HG02623 (cell line): ENCODE measurements around the gene FAM186B.
A peak's percentile ranks its signal among the peaks of the same experiment; 100 is the strongest.

Experiments used
- ATAC-seq: cut with Tn5 transposase; IDR thresholded peaks from one replicate; pipeline ENCODE4 v1.9.1; 2021; ENCODE audit warnings: moderate library complexity; ENCODE audit not compliant: unreplicated experiment

Gene FAM186B

DNA sequence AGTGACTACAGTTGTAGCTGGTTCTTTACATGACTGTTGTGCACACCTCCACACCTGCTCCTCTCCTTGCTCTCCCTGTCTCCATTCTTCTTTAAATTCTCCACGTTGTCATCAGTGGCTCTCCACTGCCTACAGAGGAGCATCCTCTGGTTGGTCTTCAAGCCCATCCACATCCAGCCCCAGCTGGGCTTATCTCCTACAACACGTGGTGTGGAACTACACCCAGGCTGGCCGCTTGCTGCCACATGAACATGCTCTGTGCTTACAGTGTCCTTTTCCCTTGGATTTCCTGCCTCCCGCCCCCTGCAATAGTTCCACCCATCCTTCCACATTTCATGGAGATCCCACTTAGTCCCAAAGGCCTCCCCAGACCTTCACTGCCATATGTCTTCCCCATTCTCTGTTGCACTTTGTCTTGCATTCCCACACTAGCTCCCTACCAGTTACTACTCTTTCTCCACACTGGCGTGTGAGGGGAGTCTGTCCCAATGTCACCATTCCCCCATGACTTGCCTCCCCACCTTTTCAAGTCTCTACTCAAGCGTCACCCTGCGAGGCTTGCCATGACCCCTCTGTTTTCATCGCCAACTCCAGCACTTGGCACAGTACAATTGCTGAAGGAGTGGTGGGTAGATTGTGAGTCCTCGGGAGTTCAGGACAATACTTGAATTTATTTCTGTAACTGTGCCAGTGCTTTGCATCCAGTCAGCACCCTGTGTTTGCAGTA lies 27.7 kb downstream of the FAM186B start:
- ATAC-seq, result no peak

DNA sequence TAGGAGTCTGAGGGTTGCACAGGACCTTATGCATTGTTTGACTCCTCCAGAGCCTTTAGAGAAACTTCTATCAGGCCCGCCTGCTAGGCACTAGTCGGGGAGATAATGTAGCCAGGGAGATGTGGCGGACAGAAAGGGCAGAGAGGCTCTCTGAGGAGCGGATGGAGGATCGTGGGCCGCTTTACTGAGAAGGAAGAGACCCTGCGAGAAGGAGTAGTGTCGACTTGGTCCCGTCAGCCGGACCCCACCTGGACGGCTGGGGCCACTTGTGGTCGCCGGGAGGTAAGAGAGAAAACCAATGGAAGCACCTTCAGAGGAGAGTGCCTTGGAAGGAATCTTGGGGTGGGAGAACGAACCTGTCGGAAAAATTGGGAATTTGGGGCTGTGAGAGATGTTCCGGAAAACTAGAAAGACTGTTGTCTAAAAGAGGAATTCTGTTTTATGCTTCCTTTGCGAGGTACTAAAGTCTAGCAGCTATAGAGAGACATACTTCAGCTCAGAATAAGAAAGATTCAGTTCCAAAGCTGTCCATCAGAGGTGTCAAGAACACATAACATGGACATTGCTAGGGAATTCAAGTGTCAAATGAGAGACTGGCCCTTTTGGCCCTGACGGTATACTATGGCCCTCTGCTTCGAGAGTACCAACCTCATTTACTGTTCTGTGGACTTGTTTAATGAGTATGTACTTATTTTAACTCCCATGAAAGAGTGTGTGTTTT lies 36.8 kb downstream of the FAM186B start:
- peak; percentile 11 for ATAC-seq

DNA sequence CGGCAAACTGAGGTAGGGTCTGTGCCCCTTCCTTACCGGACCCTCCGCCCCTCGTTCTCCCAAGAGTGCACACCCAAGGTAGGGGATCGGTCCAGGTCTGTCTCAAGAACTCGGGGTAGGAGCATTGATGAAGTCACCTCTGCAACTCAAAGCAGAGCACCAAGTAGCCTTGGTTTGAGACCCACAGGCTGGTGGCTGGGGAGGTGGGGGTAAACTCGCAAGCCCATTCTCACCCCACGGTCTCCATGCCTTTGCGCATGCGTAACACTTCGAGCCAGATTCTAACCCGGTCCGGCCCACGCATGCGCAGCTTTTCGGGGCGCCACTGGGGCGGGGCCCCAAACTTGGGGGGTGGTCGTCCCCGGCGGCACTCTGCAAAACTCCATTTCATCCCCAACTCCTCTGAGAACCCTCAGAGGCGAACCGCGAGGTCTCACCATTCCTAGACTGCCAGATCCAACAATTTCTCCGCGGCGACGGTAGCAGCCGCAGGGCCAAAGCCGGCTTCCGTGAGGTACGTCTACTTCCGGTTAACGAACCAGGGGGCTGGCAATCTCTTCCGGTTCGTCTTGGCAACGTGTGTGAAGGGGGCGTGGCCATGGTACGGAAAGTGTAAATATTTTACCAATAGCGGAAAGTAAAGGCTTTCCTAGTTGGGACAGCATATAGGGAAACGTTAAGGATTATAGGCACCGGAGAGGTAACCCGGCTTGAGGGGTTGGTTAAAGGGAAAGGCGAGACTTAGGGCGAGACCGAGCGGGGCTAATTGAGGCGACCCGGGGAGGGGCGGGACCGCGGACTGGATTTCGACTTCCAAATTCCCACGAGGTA lies 37.6 kb downstream of the FAM186B start, which contains the start of gene MCRS1:
Gene MCRS1 (minus strand): TSS at position 532 of the 831 bp plus-strand sequence. CDS start 1,411 bp downstream, outside the sequence.
- ATAC-seq, result peak; percentile 74

DNA sequence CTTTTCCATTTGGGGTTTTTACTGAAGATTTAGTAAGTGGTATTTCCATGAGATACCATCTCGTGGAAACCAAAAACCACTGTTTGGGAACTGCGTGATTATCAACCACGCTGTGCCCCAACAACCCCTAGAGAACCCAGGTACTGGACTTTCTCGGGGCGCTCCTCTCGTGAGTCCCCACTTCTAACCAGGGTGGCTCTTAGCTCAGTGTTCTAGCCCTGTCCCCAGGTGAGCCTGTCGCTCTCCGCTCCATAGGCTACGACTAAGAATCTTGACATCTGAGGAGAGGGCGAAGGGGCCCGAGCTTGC lies 38.2 kb downstream of the FAM186B start:
- peak; percentile 3 for ATAC-seq

DNA sequence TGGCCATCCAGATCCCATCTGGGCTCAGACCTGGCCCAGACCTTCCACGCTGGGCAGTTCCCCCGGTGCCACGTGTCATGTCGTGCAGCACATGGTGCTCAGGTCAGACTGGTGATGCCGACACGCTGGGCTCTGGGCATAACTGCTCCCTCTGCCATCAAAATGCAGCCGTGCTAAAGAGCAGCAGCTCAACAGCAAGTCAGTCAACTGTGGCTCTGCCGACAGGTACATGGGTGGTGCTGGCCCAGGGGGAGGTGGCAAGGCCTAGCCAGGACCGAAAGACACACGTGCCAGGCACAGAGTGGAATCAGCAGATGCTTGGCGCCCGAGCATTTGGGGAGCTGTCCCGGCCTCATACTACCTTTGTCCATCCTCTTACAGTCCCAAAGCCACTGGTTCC lies 39.1 kb downstream of the FAM186B start:
- ATAC-seq, result no peak

DNA sequence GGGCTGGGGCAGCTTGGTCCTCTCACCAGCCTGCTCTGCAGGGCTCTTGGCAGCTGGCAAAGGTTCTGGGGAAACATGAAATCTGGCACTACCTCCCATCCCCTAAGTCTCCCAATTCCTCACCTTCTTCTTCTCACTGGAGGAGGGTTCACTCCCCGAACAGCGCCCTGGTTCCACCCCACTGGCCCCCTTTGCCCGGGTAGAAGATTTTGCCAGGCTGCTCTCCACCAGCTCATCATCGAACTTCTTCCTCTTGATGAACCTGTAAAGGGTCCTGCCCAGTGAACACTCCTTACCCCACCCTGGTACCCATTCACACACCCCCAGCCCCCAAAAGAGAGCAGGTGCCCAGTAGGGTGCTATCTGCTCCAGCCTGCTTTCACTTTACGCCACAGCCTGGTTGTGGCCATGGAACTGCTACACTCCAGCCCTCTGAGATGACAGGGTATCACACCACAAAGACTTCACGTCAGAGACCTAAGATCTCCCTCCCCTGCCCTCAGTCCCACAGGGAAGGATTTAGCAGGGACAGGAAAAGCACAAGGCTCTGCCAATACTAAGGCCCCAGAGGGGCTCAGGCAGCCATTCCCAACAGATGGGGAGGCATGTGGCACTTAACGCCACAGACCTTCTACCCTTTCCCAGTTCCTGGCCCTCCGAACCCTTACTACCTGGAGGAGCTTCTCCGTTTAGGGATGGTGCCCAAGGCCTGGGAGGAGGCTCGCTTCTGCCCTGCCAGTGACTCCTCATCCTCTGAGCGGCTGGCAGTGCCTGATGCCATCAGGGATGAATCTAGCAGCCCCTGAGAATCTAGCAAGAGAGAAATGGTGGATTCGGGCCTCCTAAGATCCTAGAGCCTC lies 39.8 kb downstream of the FAM186B start:
- ATAC-seq, result no peak

DNA sequence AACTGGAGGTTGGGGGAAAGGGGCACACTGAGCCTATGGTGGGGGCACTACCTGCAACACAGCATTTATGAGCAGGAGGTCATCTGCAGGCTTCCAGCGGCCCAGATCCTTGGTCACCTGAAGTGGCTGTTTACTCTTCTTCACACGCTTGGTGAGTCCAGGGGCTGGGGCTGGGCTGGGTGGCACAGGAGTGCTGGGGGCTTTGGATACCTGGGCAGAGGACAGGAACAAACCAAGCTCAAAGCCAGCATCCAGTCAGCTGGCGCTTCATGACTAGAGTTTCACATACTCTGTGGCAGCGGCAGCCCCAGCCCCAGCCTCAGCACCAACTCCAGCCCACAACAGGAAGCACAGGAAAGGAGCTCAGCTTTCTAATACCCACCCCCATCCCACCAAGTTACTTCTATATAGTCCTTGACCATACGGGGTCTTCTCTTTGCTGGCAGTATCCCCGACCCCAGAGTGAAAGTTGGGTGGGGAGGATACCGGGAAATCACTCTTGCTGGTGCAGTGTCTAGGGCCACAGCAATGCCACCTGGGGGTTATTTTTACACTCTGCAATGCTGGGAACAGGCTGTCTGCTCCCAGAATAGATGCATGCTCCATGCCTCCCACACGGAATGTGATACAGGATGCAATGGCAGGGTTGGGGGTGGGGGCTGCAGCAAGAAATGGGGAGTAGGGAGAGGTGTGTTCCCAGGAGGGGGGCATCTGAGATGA lies 40.6 kb downstream of the FAM186B start:
- no peak for ATAC-seq

DNA sequence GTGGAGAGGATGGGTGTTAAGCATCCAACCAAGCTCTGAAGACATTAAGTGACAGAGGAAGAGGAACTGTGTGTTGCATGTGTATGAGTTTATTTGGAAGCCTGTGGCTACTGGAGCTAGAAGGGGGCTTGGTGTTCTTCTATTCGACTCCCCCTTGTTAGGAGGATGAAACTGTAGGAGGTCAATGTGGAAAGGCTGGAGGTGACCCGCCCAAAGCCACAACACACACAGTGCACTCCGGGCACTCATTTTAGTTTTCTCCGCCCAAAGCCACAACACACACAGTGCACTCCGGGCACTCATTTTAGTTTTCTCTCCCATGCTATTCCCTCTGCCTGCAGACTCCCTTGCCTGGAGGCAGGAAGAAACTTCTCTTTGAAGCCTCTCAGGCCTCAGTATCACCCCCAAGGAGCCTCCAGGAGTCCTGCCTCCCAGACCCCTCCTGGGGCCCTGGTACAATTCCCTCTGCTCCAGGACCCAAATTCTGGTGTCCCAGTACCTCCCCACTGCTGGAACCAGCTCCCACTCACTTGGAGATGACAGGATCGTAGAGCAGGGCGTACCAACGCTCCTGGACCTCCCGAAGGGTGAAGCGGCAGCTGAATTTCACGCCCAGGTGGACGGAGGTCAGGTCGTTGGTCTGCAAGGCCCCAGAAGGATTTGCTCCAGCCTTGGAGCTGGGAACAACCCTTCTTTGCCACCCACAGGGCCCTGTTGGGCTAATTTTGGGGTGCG lies 41.3 kb downstream of the FAM186B start:
- ATAC-seq, result no peak

DNA sequence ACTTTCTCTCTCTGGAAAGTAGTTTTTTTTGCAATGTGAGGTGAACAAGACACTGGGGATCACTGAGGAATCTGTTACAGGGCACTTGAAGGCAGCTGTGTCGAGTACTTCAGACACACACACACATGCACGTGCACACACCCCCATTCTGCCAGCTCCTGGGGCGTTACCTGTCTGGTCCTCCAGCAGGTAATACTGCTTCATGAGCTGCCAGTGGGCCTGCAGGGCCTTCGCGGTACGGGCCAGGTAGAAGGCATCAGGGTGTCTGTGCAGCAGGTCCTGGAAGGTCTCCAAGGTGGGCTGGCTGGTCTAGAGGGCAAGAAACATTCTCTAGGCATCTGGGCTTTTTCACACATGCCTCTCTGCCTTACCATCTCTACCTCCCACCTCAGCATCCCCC lies 42.6 kb downstream of the FAM186B start:
- no peak for ATAC-seq

DNA sequence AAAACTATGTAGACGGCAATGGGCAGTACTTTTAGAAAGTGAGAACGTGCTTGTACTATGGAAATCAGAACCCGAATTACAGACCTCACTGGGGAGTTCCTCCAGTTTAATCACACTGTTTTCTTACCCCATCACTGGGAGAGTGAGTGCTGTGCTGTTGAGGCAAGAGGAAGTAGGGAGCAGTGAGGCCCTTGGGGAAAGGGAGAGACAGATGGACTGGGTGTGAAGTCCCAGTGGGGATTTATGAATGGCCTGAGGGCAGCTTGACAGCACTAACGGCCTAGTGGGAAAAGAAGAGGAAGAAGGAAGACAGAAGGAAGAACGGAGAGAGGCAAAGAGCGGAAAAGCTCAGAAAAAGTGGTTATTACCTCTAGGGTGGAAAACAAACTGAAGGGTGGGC lies 43.2 kb downstream of the FAM186B start:
- ATAC-seq, result no peak

DNA sequence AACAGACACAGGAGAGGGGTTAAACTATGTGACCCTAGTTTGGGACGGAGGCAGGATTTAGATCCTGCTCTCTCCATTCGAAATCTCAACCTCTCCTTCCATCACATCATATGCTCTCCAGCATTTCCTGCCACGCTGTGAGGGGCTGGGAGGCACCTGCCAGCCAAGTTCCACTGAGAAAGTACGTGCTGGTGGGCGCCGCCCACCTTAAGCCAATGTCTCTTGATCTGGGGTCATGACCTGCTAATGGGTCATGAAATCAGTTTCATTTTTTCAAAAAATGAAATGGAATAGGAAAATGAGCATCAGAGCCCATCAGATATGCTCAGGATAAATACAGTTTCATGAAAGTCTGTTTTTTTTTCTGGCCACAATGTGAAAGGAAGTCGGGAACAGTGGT lies 44.7 kb downstream of the FAM186B start:
- no peak for ATAC-seq

DNA sequence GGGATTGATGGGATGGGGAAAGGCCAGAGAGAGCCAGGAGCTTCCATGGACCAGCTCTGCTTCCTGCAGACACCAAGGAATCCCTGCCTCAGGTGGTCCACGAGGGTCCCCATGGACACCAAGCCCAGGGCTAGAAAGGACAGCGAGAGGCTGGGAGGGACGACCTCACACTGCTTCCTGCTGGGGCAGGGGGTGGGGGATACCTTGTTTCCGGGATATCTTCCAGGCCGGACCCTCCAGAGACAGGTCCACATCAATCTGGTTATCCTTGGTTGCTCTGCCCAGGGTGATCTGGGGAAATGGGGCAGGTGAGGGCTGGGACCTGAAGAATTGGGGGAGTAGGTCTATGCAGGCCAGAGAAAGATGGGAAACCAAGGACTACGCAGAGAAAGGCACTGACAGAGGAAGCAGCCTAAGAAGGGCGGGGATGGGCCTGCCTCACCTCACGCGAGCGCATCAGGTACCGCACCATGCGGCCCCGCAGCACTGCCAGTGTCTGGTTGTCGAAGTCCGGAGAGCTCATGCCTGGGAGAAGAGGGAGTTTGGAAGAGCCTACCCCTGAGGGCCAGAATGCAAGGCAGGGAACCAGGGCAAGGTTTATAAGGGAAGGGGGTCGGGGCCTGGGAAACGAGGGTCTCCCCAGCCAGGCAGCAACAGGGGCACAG lies 46.3 kb downstream of the FAM186B start:
- no peak for ATAC-seq

DNA sequence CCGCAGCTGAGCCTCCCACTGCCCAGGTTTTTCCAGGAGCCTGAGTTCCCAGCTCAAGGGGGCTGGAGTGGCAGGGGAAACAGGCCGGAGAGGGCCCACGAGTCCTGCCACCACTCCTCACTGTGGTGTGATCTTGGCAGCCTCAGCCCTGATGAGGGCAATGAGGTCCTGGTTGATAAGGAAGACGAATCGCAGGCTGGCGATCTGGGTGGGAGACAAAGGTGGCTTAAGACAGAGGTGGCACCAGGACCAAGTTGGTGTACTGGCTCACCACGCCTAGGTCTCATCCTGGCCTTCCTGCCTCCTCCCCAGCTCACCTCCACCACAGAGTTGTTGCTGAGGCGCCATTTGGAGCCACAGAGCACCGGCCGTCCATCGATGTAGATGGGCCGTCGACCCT lies 46.9 kb downstream of the FAM186B start:
- ATAC-seq, result no peak

DNA sequence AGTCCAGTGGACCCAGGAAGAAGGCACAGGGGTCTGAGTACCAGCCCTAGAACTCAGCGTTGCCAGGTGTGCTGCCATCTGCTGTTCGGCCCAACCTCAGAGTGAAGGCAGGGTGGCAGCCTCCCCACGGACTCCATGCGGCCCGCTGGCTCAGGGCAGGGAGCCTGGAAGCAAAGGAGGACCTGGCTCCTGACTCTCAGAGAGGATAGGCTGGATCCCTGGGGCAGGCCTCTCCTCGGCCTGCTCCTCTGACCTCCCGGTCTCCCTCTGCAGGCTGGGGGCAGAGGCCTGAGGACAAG lies 47.6 kb downstream of the FAM186B start:
- no peak for ATAC-seq

DNA sequence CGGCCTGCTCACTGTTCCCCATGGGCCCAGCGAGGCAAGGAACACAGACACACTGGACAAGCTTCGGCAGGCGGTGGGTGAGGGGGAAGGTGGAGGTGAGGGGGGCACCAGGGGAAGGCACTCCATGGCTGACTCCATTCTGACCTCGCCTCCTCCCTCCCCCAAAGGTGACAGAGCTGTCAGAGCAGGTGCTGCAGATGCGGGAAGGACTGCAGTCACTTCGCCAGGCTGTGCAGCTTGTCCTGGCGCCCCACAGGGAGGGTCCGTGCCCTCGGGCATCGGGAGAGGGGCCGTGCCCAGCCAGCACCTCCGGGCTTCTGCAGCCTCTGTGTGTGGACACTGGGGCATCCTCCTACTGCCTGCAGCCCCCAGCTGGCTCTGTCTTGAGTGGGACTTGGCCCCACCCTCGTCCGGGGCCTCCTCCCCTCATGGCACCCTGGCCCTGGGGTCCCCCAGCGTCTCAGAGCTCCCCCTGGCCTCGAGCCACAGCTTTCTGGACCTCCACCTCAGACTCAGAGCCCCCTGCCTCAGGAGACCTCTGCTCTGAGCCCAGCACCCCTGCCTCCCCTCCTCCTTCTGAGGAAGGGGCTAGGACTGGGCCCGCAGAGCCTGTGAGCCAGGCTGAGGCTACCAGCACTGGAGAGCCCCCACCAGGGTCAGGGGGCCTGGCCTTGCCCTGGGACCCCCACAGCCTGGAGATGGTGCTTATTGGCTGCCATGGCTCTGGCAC lies 48.1 kb downstream of the FAM186B start:
- ATAC-seq, result no peak

DNA sequence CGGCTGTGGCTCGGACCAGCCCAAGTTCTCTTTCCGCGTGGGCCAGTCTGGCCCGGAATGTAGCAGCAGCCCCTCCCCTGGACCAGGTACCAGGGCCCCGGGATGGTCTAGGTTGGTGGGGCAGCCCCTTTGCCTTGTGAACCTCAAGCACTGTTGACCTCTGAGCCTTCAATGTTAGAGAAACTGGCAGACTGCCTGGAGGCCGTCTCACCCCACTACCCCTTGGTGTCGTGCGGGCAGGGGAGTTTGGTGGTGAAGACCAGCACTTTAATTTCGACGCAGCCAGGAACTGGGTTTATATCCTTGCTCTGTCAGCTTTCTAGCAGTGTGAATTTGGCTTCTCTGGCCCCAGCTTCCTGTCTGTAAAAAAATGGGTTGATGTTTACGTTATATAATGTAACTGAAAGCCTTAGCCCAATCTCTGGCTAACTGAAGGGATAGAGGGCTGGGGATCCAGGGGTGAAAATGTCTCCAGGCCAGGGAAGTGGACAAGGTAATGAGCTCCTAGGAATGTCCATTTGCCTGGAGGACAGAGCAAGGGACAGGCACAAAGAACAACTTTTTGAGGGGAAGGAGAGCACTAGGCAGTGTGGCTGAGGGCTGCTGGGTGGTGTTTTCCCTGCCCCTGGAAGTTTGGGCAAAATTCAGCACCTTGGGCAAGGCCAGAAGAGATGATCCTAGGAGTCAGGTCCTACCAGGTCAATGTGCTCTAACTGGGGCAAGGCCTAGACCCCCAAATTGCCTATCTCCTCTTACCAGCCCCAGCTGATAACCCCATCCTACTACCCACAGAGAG lies 48.9 kb downstream of the FAM186B start:
- ATAC-seq, result no peak

DNA sequence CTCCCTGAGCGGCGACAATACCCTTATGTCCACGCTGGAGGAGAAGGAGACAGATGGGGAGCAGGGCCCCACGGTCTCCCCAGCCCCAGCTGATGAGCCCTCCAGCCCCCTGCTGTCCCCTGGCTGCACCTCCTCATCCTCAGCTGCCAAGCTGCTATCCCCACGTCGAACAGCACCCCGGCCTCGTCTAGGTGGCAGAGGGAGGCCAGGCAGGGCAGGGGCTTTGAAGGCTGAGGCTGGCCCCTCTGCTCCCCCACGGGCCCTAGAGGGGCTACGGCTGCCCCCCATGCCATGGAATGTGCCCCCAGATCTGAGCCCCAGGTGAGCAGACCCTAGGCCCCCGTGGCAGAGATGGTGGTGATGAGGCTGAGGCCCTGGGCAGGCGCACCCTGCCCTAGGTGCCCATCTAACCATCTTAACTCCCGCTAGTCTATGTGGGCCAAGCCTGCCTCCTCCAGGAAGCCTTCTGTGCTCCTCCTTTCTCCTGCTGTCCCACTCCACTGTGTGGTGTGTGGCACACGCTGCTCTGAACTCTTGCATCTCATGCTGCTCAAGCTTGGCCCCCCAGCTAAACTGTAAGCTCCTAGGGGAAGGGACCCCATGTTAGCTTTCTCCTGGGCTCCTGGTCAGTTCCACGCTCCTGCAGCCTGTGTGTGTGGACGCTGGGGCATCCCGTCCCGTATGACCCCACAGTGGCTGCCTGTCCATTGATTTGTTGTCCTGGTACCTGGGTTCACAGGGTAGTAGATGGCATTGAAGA lies 49.6 kb downstream of the FAM186B start:
- no peak for ATAC-seq
